NCI-H345 treated with DMSO at 0.1 percent for 48 hours (cell line): ENCODE results near the gene PRSS38.

Experiments used
- DNase-seq: peaks from one replicate; lab custom pipeline; 2025; ENCODE audit not compliant: unreplicated experiment; lab: John Stamatoyannopoulos, UW

PRSS38 gene

DNA sequence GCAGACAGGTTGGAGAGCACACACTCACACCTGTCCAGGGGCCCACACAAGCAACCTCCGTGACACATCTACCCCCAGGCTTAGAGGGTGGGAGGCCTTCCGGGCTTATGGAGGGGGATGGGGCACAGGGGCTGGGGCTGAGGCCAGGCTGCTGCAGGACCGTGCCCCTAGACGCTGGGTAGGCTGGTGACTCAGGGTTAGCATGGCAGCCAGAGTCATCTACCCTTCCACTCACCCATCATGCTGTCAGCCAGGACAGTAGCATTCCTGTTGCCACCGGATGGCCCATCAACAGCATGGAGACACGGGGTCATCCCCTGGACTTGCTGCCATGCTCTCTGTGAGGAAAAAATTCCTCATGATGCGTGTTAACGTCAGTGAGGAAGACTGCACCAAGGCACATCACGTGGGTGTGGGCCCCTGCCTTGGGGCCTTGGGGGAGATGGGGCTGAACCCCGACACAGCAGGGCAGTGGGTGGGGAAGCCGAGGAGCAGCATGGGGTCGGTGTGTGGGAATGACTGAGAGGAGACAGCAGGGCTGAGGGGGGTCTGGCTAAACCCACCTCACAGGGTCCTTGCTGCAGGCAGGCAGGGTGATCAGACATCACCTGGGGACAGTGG is 79.5 kb downstream of the PRSS38 start:
- no peak for DNase-seq
